Measurements from ENCODE around the gene PARVG. TPM values are rescaled to one million over a fixed set of nuclear protein-coding genes. Genes with fewer than 3 reads are reported as not detected.

The PARVG gene, protein sequence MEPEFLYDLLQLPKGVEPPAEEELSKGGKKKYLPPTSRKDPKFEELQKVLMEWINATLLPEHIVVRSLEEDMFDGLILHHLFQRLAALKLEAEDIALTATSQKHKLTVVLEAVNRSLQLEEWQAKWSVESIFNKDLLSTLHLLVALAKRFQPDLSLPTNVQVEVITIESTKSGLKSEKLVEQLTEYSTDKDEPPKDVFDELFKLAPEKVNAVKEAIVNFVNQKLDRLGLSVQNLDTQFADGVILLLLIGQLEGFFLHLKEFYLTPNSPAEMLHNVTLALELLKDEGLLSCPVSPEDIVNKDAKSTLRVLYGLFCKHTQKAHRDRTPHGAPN
- total RNA-seq, result 1 to 10 TPM in 3 of 4 donors, under 1 TPM in 1; 0.19 to 4.8 (median 2.7) TPM

DNA sequence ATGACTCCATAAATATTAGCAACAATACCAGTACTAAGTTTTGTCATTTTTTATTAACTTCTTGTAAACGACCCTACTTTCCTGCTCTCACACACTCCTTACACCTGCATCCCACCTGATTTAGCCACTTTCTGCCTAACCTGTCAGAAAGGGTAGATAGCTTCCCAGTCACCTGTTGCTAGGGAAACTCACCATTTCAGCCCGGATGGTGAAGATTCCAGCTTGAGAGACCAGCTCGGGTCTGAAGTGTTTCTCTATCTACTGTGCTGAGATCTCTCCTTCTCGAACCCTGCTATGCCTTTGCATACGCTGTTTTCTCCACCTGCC lies at the start of gene PARVG:
PARVG (plus strand) TSS at position 220 of the 327 bp plus-strand sequence. CDS start 2,405 bp downstream, outside the sequence.
- Histone ChIP-seq H3K36me3 (no peaks in the 10 kb centered on the region), H3K27me3 (peaks cover 15 to 21% (median 16%) of the 10 kb centered on the region in 3 donors), H3K4me1 (no peaks in the 10 kb centered on the region), H3K27ac (peak within 1 kb of the TSS in 1 of 4 donors; percentile 23), H3K9me3 (no peaks in the 10 kb centered on the region), H3K4me3 (peak within 1 kb of the TSS in 1 of 4 donors; percentile 34)
- TF ChIP-seq, protein P1, sequence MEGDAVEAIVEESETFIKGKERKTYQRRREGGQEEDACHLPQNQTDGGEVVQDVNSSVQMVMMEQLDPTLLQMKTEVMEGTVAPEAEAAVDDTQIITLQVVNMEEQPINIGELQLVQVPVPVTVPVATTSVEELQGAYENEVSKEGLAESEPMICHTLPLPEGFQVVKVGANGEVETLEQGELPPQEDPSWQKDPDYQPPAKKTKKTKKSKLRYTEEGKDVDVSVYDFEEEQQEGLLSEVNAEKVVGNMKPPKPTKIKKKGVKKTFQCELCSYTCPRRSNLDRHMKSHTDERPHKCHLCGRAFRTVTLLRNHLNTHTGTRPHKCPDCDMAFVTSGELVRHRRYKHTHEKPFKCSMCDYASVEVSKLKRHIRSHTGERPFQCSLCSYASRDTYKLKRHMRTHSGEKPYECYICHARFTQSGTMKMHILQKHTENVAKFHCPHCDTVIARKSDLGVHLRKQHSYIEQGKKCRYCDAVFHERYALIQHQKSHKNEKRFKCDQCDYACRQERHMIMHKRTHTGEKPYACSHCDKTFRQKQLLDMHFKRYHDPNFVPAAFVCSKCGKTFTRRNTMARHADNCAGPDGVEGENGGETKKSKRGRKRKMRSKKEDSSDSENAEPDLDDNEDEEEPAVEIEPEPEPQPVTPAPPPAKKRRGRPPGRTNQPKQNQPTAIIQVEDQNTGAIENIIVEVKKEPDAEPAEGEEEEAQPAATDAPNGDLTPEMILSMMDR (IDR thresholded peaks at IDR 0.05 in 4 of 5, conservative IDR thresholded peaks at IDR 0.05 in 1 of 5), result no peak
- TF ChIP-seq POLR2A (IDR thresholded peaks at IDR 0.05), result no peak
- in situ Hi-C loops (cut with MboI; ENCODE audit: low sequenced_read_pairs in 4 of 4), result no loop called here
- intact Hi-C loops (cut with DNase I; ENCODE audit: low total_unique reads), result no loop called here
- ATAC-seq (no peak), DNase-seq (no peak)

DNA sequence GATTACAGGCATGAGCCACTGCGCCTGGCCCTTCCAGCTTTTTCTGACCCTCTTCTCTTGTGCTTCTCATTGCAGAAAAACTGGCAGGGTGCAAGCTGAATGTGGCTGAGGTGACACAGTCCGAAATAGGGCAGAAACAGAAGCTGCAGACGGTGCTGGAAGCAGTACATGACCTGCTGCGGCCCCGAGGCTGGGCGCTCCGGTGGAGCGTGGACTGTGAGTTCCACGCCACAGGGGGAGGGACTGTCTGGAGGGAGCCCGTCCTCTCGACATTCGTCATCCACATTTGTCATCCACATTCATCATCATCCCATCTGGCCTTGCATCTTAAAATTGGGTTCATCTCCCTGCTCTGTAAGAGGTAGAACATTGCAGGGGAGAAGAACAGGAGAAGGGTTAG lies 49.3 kb upstream of the PARVG start:
- in situ Hi-C loops (cut with MboI; ENCODE audit: low sequenced_read_pairs in 4 of 4), result no loop called here
- Histone ChIP-seq H3K27me3 (no peaks in the 10 kb centered on the region), H3K4me3 (no peak overlapping the region), H3K27ac (no peak overlapping the region), H3K4me1 (peaks cover 0 to 26% of the 10 kb centered on the region in 2 donors), H3K9me3 (no peaks in the 10 kb centered on the region), H3K36me3 (peaks cover 0 to 51% of the 10 kb centered on the region in 2 donors)
- ATAC-seq, result no peak
- DNase-seq, result no peak
- intact Hi-C loops (cut with DNase I; ENCODE audit: low total_unique reads), result no loop called here
- TF ChIP-seq POLR2A (IDR thresholded peaks at IDR 0.05), result no peak
- TF ChIP-seq, protein P1 (IDR thresholded peaks at IDR 0.05 in 4 of 5, conservative IDR thresholded peaks at IDR 0.05 in 1 of 5), result no peak

DNA sequence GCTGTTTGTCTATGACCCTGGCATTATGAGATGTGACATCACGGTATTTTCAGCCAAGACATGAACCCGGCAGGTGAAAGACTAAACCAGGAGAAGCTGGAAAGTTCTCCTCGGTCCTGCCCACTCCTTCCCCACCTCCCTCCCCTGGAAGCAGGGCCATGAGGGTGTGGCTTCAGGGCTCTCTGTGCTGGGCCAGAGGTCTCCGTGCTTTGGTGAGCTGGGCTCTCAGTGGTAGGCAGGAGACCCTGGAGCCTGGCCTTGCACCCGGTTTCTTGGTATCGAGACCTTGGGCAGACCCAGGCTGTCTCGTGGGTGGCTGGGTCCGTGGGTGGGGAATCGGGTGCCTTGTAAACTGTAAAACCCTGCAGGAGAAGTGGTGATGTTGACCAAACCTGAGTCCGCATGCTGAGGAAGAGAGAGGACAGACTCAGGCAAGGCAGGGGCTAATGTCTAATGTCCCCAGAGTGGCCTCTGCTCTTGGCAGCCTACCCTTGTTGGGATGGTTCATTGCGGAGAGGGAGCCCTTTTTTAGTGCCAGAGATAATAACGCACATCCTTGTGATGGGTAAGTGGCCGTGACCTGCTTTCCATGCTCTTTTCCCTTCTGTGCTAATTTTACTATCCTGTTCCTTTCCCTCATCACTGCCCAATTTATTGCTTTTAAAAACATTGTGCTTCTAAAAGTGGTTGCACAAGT lies 48.6 kb upstream of the PARVG start:
- Histone ChIP-seq H3K4me3 (no peak overlapping the region), H3K27me3 (no peaks in the 10 kb centered on the region), H3K4me1 (peaks cover 0 to 24% of the 10 kb centered on the region in 2 donors), H3K27ac (no peak overlapping the region), H3K9me3 (no peaks in the 10 kb centered on the region), H3K36me3 (peaks cover 3 to 58% of the 10 kb centered on the region in 2 donors)
- no peak for DNase-seq
- in situ Hi-C loops (cut with MboI; ENCODE audit: low sequenced_read_pairs in 4 of 4) (no loop called here), intact Hi-C loops (cut with DNase I; ENCODE audit: low total_unique reads) (no loop called here)
- no peak for ATAC-seq
- no peak for TF ChIP-seq POLR2A (IDR thresholded peaks at IDR 0.05)
- TF ChIP-seq, protein P1 (IDR thresholded peaks at IDR 0.05 in 4 of 5, conservative IDR thresholded peaks at IDR 0.05 in 1 of 5), result no peak

DNA sequence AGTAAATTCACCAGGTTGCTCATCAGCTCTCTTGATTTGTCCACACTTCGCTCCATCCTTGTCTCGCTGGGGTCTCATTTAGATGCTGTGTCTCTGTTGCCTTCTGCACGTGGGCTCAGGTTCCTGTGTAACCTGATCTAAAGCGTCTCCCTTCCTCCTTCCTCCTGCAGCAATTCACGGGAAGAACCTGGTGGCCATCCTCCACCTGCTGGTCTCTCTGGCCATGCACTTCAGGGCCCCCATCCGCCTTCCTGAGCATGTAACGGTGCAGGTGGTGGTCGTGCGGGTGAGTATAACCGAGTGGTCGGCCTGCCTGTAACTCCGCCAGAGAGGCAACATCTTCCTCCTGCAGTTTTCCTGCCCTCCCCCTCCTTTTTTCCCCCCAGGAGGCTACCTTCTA lies 48.0 kb upstream of the PARVG start:
- Histone ChIP-seq H3K4me3 (no peak overlapping the region), H3K27me3 (no peaks in the 10 kb centered on the region), H3K9me3 (no peaks in the 10 kb centered on the region), H3K4me1 (peaks cover 0 to 21% of the 10 kb centered on the region in 2 donors), H3K27ac (no peak overlapping the region), H3K36me3 (peaks cover 8 to 64% of the 10 kb centered on the region in 2 donors)
- no peak for DNase-seq
- in situ Hi-C loops (cut with MboI; ENCODE audit: low sequenced_read_pairs in 4 of 4) (no loop called here), intact Hi-C loops (cut with DNase I; ENCODE audit: low total_unique reads) (no loop called here)
- no peak for TF ChIP-seq POLR2A (IDR thresholded peaks at IDR 0.05)
- TF ChIP-seq, protein P1 (IDR thresholded peaks at IDR 0.05 in 4 of 5, conservative IDR thresholded peaks at IDR 0.05 in 1 of 5), result no peak
- ATAC-seq, result no peak

All from gastrocnemius medialis (tissue), 4 donors.